Memory B cell (primary cell): ENCODE data around the gene MAP3K4.
"Not testable (repeated sequence)": the region's sequence is repeated elsewhere in the genome, so short reads cannot be mapped to it uniquely, and the experiment has no call there.

Source experiments
- ATAC-seq: fragments of 150-1000 bp; cut with Tn5 transposase; 2 replicates; pipeline ENCODE4 v1.10.0; 2021; ENCODE audit warnings: low read depth, mild to moderate bottlenecking, moderate library complexity
- DNase-seq, 2 donors: peaks; one replicate each; pipeline ENCODE4 v3.0.0; 2022; ENCODE audit warnings: low spot score in 2 of 2
- H3K27ac Mint-ChIP-seq: one replicate; pipeline ENCODE4 v1.8.0; 2022; ENCODE audit warnings: mild to moderate bottlenecking, moderate library complexity, mixed read lengths
- H3K27me3 Mint-ChIP-seq: one replicate; pipeline ENCODE4 v1.8.0; 2022; ENCODE audit warnings: mixed read lengths
- H3K36me3 Mint-ChIP-seq: one replicate; pipeline ENCODE4 v1.8.0; 2022; ENCODE audit warnings: mild to moderate bottlenecking, mixed read lengths
- H3K4me1 Mint-ChIP-seq: one replicate; pipeline ENCODE4 v1.8.0; 2022; ENCODE audit warnings: mixed read lengths
- H3K4me3 Mint-ChIP-seq: one replicate; pipeline ENCODE4 v1.8.0; 2022; ENCODE audit warnings: mild to moderate bottlenecking, moderate library complexity, mixed read lengths
- H3K9me3 Mint-ChIP-seq: one replicate; pipeline ENCODE4 v1.8.0; 2022; ENCODE audit warnings: mixed read lengths

MAP3K4 gene

DNA sequence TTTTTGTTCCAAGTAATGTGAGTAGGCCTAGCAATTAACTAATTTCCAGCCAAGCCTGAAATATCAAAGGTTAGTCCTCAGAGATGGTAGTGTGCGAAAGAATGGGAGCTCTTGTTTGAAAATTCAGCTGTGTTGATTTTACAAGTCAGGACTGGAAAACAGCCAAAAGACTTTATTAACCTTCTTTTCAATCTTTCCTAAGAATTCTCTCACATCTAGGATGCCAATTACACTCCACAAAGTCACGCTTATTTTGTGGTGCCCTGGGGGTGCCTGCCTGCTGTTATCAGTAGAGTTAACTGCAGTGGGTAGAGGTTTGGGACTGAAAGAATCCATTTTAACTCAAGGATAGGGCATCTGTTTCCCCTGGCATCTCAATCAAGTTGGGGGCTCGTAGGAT, 30.7 kb upstream of the MAP3K4 start:
- DNase-seq: no peak
- H3K4me1 Mint-ChIP-seq: no peaks in the 10 kb centered on the region
- no peak for ATAC-seq
- no peak overlapping the region for H3K4me3 Mint-ChIP-seq
- peaks cover 9% of the 10 kb centered on the region for H3K27me3 Mint-ChIP-seq
- no peak overlapping the region for H3K27ac Mint-ChIP-seq
- H3K36me3 Mint-ChIP-seq: no peaks in the 10 kb centered on the region
- H3K9me3 Mint-ChIP-seq: no peaks in the 10 kb centered on the region

DNA sequence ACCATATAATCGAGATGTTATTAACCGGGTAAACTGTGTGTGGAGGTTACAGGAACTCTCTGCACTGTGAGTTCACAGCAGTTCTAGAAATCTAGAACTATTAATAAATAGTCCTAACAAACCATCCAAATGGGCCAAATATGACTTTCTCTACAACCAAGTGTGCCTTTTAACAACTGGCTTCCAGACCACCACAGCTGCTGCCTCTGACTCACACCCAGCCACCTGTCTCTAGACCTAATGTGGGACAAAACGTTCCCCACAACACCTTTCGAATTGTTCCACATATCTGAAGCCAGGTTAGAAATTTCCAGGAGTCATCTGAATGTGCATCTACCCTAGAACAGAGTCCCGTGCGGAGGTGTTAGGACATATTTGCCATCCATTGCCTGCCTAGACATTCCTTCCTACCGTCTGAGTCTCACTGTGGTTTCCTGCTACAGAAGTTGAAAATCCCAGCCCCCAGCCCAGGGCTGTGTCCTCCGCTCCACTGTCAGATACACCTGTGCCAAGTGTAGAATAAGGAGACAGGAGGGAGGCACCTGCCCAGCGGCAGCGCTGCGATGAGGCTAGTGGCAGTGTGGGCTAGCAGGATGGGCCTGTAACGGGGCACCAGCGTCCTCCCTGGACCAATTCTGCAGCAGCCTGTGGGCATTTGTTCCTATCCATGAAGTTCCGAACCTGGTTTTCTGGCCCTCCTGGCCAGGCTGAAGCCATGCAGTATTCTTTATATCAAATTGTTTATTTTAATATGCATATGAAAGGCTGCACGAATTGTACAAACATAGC, 28.5 kb upstream of the MAP3K4 start:
- no peak overlapping the region for H3K27ac Mint-ChIP-seq
- H3K27me3 Mint-ChIP-seq: peaks cover 3% of the 10 kb centered on the region
- H3K9me3 Mint-ChIP-seq: no peaks in the 10 kb centered on the region
- DNase-seq: no peak
- no peaks in the 10 kb centered on the region for H3K4me1 Mint-ChIP-seq
- ATAC-seq: no peak
- H3K4me3 Mint-ChIP-seq: no peak overlapping the region
- H3K36me3 Mint-ChIP-seq: no peaks in the 10 kb centered on the region

DNA sequence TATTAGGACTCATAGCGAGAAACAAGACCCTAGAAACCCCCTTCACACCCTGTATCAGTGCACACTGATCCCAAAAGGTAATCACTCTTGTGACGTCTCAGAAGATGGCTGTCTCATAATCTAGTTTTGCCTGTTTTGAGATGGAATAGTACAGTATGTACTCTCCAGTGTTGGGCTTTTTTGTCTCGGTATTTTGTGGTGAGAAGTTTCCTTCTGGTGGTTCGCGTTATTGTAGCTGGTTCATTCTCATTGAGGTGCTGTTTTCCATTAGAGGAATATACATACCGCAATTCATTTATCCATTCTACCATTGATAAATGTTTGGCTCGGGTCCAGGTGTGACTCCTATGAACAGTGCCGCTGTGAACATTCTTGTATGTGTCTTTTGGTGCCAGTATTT, 27.9 kb upstream of the MAP3K4 start:
- Mint-ChIP-seq H3K9me3 (no peaks in the 10 kb centered on the region), H3K4me1 (no peaks in the 10 kb centered on the region), H3K36me3 (no peaks in the 10 kb centered on the region), H3K27me3 (peaks cover 3% of the 10 kb centered on the region), H3K27ac (no peak overlapping the region), H3K4me3 (no peak overlapping the region)
- ATAC-seq: no peak
- no peak for DNase-seq

DNA sequence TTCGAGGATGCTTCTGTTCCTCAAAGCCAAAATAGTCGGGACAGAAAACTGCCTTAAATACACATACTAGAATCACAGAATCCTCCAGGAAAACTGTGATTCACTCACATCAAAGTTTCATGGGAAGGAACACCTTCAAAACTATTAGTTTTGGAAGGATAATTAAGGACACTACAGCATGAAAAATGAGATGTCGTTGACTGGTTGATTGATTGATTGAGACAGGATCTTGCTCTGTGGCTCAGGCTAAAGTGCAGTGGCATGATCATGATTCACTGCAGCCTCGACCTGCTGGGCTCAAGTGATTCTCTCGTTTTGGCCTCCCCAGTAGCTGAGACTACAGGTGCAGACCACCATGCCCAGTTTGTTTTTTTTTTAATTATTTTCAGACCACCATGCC, 25.7 kb upstream of the MAP3K4 start:
- ATAC-seq: no peak
- Mint-ChIP-seq H3K27me3 (peaks cover 5% of the 10 kb centered on the region), H3K4me1 (no peaks in the 10 kb centered on the region), H3K9me3 (no peaks in the 10 kb centered on the region), H3K4me3 (no peak overlapping the region), H3K36me3 (no peaks in the 10 kb centered on the region), H3K27ac (no peak overlapping the region)
- no peak for DNase-seq

DNA sequence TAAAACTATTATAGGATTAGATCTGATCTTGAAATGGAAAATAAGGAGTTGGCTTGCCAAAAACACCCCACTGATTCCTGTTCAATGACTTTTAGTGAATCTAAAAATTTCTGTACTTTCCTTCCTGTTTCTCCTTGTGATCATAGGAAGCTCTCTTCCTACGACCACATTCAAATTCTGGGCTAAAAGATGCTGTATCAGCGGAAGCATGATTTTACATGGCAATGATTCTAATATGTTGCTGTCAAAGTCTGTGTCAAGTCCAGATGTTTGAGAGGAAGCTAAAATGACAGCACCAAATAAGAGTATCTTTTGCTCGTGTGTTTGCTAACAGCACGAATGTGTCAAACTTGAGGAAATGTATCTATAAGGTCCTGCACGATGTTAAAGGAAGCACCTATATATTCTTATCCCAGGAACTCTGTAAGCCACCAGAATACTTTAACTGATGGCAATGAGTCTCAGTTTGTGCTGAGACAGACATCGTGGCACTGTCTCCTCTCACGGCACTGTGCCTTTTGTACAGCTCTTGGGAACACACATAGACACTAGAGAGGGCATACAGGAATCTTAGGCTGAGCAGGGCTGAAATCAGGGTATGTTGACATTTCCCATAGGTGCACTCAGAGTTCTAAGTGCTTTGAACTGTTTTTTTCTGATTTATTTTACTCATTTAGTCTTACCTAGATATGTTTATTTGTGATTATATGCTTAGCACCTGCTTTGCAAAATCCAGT, 24.9 kb upstream of the MAP3K4 start:
- Mint-ChIP-seq H3K9me3 (no peaks in the 10 kb centered on the region), H3K4me1 (no peaks in the 10 kb centered on the region), H3K36me3 (no peaks in the 10 kb centered on the region), H3K27ac (no peak overlapping the region), H3K4me3 (no peak overlapping the region), H3K27me3 (peaks cover 5% of the 10 kb centered on the region)
- no peak for ATAC-seq
- no peak for DNase-seq

DNA sequence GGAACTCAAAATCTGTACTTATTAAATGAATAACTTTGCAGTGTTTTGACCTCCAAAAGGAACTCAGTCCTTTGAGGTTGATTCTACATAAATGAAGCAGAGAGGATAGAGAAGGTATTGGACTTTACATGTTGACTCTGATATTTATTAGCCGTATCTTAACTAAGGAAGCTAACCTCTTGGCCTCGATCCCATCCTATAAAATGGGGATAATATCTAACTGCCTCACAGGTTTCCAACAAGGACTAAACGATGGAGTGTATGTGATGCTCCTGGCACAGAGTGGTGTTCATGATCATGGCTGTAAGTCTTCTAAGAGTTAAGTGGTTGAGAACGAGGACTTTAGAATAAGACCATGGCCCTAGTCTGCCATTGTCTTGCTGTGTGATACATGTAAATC, 24.2 kb upstream of the MAP3K4 start:
- Mint-ChIP-seq H3K4me3 (no peak overlapping the region), H3K27me3 (peaks cover 5% of the 10 kb centered on the region), H3K4me1 (no peaks in the 10 kb centered on the region), H3K27ac (no peak overlapping the region), H3K36me3 (no peaks in the 10 kb centered on the region), H3K9me3 (no peaks in the 10 kb centered on the region)
- ATAC-seq (no peak), DNase-seq (no peak)

DNA sequence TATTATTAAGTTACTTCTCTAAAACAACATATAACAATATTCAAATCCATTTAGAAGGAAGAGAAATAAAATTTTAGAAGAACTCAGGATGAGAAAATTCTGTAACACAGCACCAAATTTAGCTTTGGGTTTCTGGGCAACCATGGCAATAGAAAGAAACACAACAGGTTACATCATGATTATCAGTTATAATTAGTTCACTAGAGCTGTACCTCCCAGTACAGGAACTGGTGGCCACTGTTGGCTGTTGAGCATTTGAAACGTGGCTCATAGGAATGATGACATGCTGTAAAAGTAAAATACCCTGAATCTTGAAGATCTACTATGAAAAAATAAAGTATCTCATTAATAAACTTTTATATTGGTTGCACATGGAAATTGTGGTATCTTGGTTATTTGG, 23.7 kb upstream of the MAP3K4 start:
- ATAC-seq: no peak
- H3K9me3 Mint-ChIP-seq: no peaks in the 10 kb centered on the region
- H3K27me3 Mint-ChIP-seq: peaks cover 5% of the 10 kb centered on the region
- no peaks in the 10 kb centered on the region for H3K36me3 Mint-ChIP-seq
- no peaks in the 10 kb centered on the region for H3K4me1 Mint-ChIP-seq
- no peak overlapping the region for H3K4me3 Mint-ChIP-seq
- H3K27ac Mint-ChIP-seq: no peak overlapping the region
- DNase-seq: no peak

DNA sequence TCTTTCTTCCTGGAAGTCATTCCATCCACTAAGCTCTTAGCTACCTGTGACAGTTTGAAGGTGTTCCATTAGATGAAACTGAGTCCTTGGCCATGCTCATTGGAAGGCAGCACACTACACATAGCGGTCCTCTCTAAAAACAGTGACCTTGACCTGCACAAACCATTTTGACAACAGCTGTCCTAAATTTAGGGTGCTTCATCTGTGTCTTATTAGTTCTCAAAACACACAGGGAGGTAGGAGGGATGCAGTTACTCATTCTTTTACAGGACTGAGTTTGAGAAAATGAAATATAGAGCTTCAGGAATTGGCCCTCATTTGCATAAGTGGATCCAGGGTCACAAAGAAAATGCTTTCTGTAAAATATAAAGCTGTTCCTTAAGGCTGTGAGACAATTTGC, 20.4 kb upstream of the MAP3K4 start:
- Mint-ChIP-seq H3K36me3 (no peaks in the 10 kb centered on the region), H3K4me3 (no peak overlapping the region), H3K27me3 (peaks cover 5% of the 10 kb centered on the region), H3K4me1 (no peaks in the 10 kb centered on the region), H3K27ac (no peak overlapping the region), H3K9me3 (no peaks in the 10 kb centered on the region)
- no peak for ATAC-seq
- no peak for DNase-seq

DNA sequence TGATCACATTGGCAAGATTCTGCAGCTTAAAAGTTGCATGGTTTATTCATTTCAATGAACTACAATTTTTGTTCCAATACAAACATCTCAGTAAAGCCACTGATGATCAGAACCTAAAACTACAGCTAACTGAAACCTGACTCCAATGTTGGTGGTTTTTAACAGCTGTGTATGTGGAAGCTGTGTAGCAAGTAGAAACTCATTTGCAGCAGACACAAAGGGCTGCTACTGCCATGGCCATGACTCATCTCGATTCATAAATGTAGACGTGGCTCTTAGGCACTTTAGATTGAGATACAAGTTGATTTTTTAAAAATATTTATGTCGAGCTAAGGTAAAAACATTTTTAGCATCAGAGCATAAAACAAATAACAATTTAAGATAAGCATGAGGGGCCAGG, 19.5 kb upstream of the MAP3K4 start:
- DNase-seq (no peak), ATAC-seq (no peak)
- Mint-ChIP-seq H3K27ac (no peak overlapping the region), H3K4me1 (no peaks in the 10 kb centered on the region), H3K4me3 (no peak overlapping the region), H3K36me3 (no peaks in the 10 kb centered on the region), H3K9me3 (no peaks in the 10 kb centered on the region), H3K27me3 (peaks cover 5% of the 10 kb centered on the region)

DNA sequence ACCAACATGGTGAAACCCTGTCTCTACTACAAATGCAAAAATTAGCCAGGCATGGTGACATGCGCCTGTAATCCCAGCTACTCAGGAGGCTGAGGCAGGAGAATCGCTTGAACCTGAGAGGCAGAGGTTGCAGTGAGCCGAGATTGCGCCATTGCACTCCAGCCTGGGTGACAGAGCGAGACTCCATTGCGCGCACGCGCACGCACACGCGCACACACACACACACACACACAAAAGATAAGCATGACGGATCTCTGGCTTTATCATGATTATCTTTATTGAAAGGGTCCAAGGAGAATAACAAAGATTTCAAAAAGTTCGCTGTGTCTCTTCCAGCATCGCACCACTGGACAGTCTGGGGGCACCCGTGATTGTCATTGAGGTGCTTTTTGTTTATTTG, 19.0 kb upstream of the MAP3K4 start:
- not testable (repeated sequence) for H3K36me3 Mint-ChIP-seq, ATAC-seq, H3K4me3 Mint-ChIP-seq, H3K9me3 Mint-ChIP-seq, DNase-seq, H3K27ac Mint-ChIP-seq, H3K4me1 Mint-ChIP-seq, H3K27me3 Mint-ChIP-seq

DNA sequence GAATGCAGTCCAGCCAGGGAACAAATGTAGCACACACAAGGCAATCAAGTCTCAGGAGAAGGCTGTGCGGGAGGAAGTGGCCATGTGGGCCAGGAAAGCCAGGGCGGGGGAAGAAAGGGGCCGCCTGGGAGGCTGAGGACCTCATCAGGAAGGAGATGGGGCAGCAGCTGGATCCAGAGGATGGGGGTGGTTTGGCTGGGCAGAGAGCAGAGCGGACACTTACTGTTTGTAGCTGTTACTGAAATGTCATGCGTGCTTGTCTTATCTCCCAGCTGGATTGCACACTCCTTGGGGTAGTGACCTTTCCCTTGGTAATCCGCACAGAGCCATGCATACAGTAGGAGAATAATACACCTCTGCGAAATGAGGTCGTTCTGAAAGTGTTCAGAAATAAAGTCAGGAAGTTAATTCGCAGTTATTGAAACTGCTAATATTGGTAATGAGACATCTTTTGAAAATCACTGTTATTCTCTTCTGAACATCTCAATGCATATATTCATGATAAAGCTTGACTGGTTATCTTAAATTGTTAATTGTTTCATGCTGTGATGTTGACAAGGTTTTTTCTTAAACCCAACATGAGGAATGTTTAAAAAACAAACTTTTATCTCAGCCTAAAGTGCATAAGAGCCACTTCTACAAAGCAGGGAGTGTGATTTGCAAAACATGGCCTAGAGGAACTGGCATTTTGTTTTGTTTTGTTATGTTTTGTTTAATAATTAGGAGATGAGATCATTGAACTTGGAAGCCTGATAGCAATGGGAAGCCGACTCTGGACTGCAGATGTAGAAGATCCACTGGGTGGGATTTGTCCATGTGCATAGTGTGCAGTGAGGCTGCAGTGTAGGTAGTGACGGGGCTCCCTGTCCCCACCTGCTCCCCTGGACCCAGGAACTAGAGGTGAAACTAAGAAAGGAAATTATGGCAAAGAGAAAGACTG, 18.0 kb upstream of the MAP3K4 start:
- Mint-ChIP-seq H3K27ac (no peak overlapping the region), H3K4me3 (no peak overlapping the region), H3K36me3 (no peaks in the 10 kb centered on the region), H3K4me1 (no peaks in the 10 kb centered on the region), H3K9me3 (no peaks in the 10 kb centered on the region), H3K27me3 (peaks cover 7% of the 10 kb centered on the region)
- no peak for DNase-seq
- no peak for ATAC-seq

DNA sequence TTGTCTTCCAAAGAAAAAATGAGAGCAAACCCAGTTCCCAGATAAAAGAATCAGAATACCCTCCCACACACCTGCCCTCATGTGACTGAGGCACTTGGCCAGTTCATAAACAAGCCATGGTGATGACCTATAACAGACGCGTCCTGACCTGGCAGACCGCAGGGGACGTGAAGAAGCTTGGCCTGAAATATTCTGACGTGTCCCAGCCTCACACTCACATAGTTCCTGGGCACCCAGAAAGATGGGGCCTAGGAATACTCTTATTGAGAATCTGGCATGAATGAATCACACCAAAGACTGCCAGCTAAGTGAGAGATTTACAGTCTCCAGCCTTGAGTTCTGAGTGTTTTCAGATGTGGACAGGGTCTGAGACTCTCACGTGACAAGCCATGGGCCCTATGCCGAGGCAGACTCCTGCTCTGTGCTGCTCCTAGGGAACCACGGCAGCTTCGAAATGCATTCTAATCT, 17.2 kb upstream of the MAP3K4 start:
- Mint-ChIP-seq H3K36me3 (no peaks in the 10 kb centered on the region), H3K4me1 (no peaks in the 10 kb centered on the region)

DNA sequence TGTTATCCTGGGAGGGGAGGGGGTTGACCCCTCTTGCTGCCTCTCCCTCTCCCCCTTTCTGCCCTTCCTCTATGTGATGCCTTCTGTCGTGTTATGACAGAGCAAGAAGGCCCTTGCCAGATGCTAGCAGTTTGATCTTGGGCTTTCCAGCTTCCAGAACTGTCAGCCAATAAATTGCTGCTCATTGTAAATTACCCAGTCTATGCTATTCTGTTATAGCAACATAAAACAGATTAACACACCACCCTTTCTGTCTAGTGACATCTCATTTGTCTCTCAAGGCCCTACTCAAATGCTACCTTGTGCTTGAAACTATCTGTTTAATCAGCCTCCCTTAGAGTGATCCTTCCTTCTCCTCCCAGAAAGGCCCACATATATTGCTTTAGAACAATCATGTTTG, 16.4 kb upstream of the MAP3K4 start:
- DNase-seq (no peak), ATAC-seq (no peak)
- no peaks in the 10 kb centered on the region for H3K36me3 Mint-ChIP-seq
- no peaks in the 10 kb centered on the region for H3K9me3 Mint-ChIP-seq
- H3K4me1 Mint-ChIP-seq: no peaks in the 10 kb centered on the region
- no peak overlapping the region for H3K4me3 Mint-ChIP-seq
- no peak overlapping the region for H3K27ac Mint-ChIP-seq
- H3K27me3 Mint-ChIP-seq: peaks cover 5% of the 10 kb centered on the region

More for the DNA sequence above, 17.2 kb upstream of the MAP3K4 start:
- no peak for DNase-seq
- Mint-ChIP-seq H3K27me3 (peaks cover 8% of the 10 kb centered on the region), H3K9me3 (no peaks in the 10 kb centered on the region), H3K4me3 (no peak overlapping the region), H3K27ac (no peak overlapping the region)
- ATAC-seq: no peak

DNA sequence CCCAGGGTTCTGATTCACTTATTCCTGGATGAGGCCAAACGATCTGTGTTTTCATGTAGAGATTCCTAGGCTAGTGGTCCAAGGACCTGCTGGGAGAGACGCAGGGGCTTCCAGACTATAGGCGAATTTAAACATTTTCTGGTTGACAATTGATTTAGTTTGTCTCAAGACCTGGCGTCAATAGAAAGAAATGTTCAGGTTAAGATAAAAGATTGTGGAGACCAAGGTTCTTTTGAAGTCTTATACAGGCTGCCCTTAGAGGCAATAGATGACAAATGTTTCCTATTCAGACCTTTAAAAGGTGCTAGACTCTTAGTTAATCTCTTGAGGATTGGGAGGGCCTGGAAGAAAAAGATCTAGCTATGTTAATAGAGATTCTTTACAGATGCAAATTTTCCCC, 15.6 kb upstream of the MAP3K4 start:
- H3K27me3 Mint-ChIP-seq, H3K27ac Mint-ChIP-seq, ATAC-seq, H3K9me3 Mint-ChIP-seq, DNase-seq, H3K4me3 Mint-ChIP-seq, H3K36me3 Mint-ChIP-seq, H3K4me1 Mint-ChIP-seq: not testable (repeated sequence)
